CD4-positive, CD25-positive, alpha-beta regulatory T cell (primary cell): ENCODE results near the gene COG3. TPM values are rescaled to one million over a fixed set of nuclear protein-coding genes. Genes with fewer than 3 reads are reported as not detected.
A peak's percentile ranks its signal among the peaks of the same experiment; 100 is the strongest.

Source experiments
- ATAC-seq, 2 donors: fragments of 150-1000 bp; cut with Tn5 transposase; one replicate each; pipeline ENCODE4 v1.10.0; 2021; ENCODE audit warnings: low read depth in 2 of 2, moderate number of reproducible peaks in 2 of 2, moderate library complexity in 1 of 2
- DNase-seq, 3 donors: peaks; one replicate each; pipeline versions ENCODE4 v3.0.0 to v3.0.0-alpha.2; 2012 to 2022; ENCODE audit warnings: mixed read lengths in 1 of 3
- H3K27ac ChIP-seq: one replicate; pipeline ENCODE4 v1.7.0; 2013; ENCODE audit warnings: mild to moderate bottlenecking, low read length; ENCODE audit not compliant: insufficient read depth, poor library complexity, severe bottlenecking
- H3K27me3 ChIP-seq: one replicate; pipeline ENCODE4 v1.7.0; 2013; ENCODE audit warnings: low read length; ENCODE audit not compliant: control insufficient read depth, insufficient read depth
- H3K36me3 ChIP-seq: one replicate; pipeline ENCODE4 v1.7.0; 2013; ENCODE audit warnings: mild to moderate bottlenecking, low read length, moderate library complexity; ENCODE audit not compliant: control insufficient read depth, insufficient read depth
- H3K4me1 ChIP-seq: 2 replicates; pipeline ENCODE4 v1.7.0; 2013; ENCODE audit warnings: mild to moderate bottlenecking, low read length; ENCODE audit not compliant: insufficient read depth, control insufficient read depth, poor library complexity, severe bottlenecking
- H3K4me3 ChIP-seq: one replicate; pipeline ENCODE4 v1.7.0; 2013; ENCODE audit warnings: low read depth, mild to moderate bottlenecking, low read length, moderate library complexity
- H3K9me3 ChIP-seq, 2 experiments: 1 replicate in 1 of 2; 2 replicates in 1 of 2; pipeline ENCODE4 v1.7.0; 2013; ENCODE audit warnings: low read length in 2 of 2, mild to moderate bottlenecking in 1 of 2, moderate library complexity in 1 of 2; ENCODE audit not compliant: control insufficient read depth in 2 of 2
- H3K27ac Mint-ChIP-seq, 3 donors: one replicate each; pipeline ENCODE4 v1.8.0; 2020 to 2022; ENCODE audit warnings: mild to moderate bottlenecking in 3 of 3, mixed read lengths in 3 of 3, moderate library complexity in 2 of 3
- H3K27me3 Mint-ChIP-seq: one replicate; pipeline ENCODE4 v1.8.0; 2022; ENCODE audit warnings: mild to moderate bottlenecking, mixed read lengths
- H3K36me3 Mint-ChIP-seq: one replicate; pipeline ENCODE4 v1.8.0; 2020; ENCODE audit warnings: mixed read lengths
- H3K4me1 Mint-ChIP-seq, 4 donors: one replicate each; pipeline ENCODE4 v1.8.0; 2020 to 2022; ENCODE audit warnings: mixed read lengths in 4 of 4, mild to moderate bottlenecking in 1 of 4
- H3K4me3 Mint-ChIP-seq, 4 donors: one replicate each; pipeline ENCODE4 v1.8.0; 2020 to 2022; ENCODE audit warnings: mild to moderate bottlenecking in 4 of 4, mixed read lengths in 4 of 4, moderate library complexity in 3 of 4
- H3K9me3 Mint-ChIP-seq, 7 donors: one replicate each; pipeline ENCODE4 v1.8.0; 2020 to 2022; ENCODE audit warnings: mixed read lengths in 7 of 7, mild to moderate bottlenecking in 3 of 7, moderate library complexity in 2 of 7
- polyA plus RNA-seq, 4 donors: library from polyadenylated mRNA; unstranded; fragments of 300-500 nt; fragmentation: Illumina TruSeq; gene quantifications; one replicate each; pipeline ENCODE4 v1.2.3, GENCODE V29; 2021
- total RNA-seq: library from RNA; stranded (reverse); gene quantifications from one replicate; pipeline ENCODE4 v1.2.3, GENCODE V29; 2022

COG3 gene
- total and polyA plus RNA-seq, 5 donors from 2014 or later = 18.0 to 48.9 (median 32.3) TPM

GRCh38 chr13:45439008-45439407 is 25.7 kb upstream of the COG3 start:
- no peak overlapping the region for H3K4me3 Mint-ChIP-seq

GRCh38 chr13:45439781-45440462 is 24.8 kb upstream of the COG3 start:
- H3K27me3 ChIP-seq = no peaks in the 10 kb centered on the region
- no peak for DNase-seq
- H3K27me3 Mint-ChIP-seq = no peaks in the 10 kb centered on the region
- H3K36me3 ChIP-seq = no peaks in the 10 kb centered on the region
- no peak for ATAC-seq
- H3K4me3 ChIP-seq = no peak overlapping the region
- no peaks in the 10 kb centered on the region for H3K36me3 Mint-ChIP-seq
- H3K4me1 Mint-ChIP-seq = peaks cover 3 to 6% (median 4%) of the 10 kb centered on the region in 4 donors
- peaks cover 0 to 2% (median 0%) of the 10 kb centered on the region in 7 donors for H3K9me3 Mint-ChIP-seq
- H3K27ac Mint-ChIP-seq = no peak overlapping the region
- no peaks in the 10 kb centered on the region for H3K9me3 ChIP-seq
- H3K27ac ChIP-seq = no peak overlapping the region
- no peaks in the 10 kb centered on the region for H3K4me1 ChIP-seq
- no peak overlapping the region for H3K4me3 Mint-ChIP-seq

More at GRCh38 chr13:45439008-45439407, 25.7 kb upstream of the COG3 start:
- Histone ChIP-seq H3K9me3 (no peaks in the 10 kb centered on the region), H3K4me3 (no peak overlapping the region), H3K4me1 (no peaks in the 10 kb centered on the region), H3K27ac (no peak overlapping the region), H3K27me3 (no peaks in the 10 kb centered on the region), H3K36me3 (no peaks in the 10 kb centered on the region)
- H3K27ac Mint-ChIP-seq = no peak overlapping the region
- DNase-seq (no peak), ATAC-seq (no peak)
- no peaks in the 10 kb centered on the region for H3K36me3 Mint-ChIP-seq
- H3K9me3 Mint-ChIP-seq = peaks cover 0 to 2% (median 0%) of the 10 kb centered on the region in 7 donors
- no peaks in the 10 kb centered on the region for H3K27me3 Mint-ChIP-seq
- peaks cover 3 to 6% (median 4%) of the 10 kb centered on the region in 4 donors for H3K4me1 Mint-ChIP-seq

DNA sequence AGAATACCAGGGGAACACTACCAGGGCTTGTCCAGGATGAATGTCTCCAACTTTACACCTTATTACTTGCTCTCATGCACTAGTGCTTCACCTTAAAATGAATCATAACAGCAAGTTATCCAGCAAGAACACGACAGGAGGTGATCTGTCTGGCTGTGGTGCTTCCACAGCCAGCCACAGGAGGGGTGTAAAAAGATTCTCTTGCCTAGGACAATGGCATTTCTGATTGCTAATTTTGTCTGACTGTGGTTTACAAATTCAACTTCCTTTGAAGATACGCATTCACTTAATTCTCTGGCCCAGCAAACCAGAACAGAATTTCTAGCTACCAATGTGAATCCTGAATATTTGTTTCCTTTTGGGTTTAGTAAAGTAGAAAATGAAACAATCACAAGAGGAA is 23.1 kb upstream of the COG3 start:
- H3K9me3 ChIP-seq = no peaks in the 10 kb centered on the region
- Mint-ChIP-seq H3K36me3 (no peaks in the 10 kb centered on the region), H3K9me3 (peaks cover 0 to 2% (median 0%) of the 10 kb centered on the region in 7 donors), H3K4me1 (peaks cover 3 to 6% (median 4%) of the 10 kb centered on the region in 4 donors), H3K27ac (peak overlapping the region in 1 of 3 donors; percentile 4), H3K4me3 (no peak overlapping the region), H3K27me3 (peaks cover 6% of the 10 kb centered on the region)
- H3K4me1 ChIP-seq = no peaks in the 10 kb centered on the region
- H3K4me3 ChIP-seq = no peak overlapping the region
- no peak overlapping the region for H3K27ac ChIP-seq
- peaks cover 3% of the 10 kb centered on the region for H3K27me3 ChIP-seq
- ATAC-seq = peak in 1 of 2 donors; percentile 52
- DNase-seq = peak in 1 of 3 donors; percentile 35
- H3K36me3 ChIP-seq = no peaks in the 10 kb centered on the region

DNA sequence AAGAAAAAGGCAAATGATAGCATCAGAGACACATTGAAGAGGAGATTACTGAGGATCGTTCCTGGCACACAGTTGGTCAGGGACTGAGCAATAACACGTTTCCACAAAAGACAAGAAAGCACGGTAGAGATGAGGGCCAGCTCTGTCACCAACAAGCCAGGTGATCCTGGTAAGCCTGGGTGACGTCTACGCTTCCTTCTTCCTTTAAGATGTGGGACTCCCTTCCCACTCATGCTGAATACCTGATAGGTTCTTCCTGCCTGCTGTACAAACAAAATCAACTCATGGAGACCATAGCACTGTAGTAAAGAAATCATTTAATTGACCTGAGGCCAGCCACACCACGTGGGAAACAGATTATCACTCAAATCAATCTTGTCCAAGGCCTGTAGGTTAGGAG is 19.7 kb upstream of the COG3 start:
- Mint-ChIP-seq H3K36me3 (no peaks in the 10 kb centered on the region), H3K27ac (no peak overlapping the region), H3K4me3 (no peak overlapping the region), H3K4me1 (peaks cover 0 to 6% (median 4%) of the 10 kb centered on the region in 4 donors), H3K9me3 (no peaks in the 10 kb centered on the region), H3K27me3 (peaks cover 13% of the 10 kb centered on the region)
- no peak for DNase-seq
- Histone ChIP-seq H3K36me3 (no peaks in the 10 kb centered on the region), H3K27me3 (peaks cover 11% of the 10 kb centered on the region), H3K9me3 (no peaks in the 10 kb centered on the region), H3K4me1 (no peaks in the 10 kb centered on the region), H3K27ac (no peak overlapping the region), H3K4me3 (no peak overlapping the region)
- no peak for ATAC-seq

GRCh38 chr13:45446181-45446580 is 18.6 kb upstream of the COG3 start:
- no peak for ATAC-seq
- H3K9me3 Mint-ChIP-seq = no peaks in the 10 kb centered on the region
- peaks cover 20% of the 10 kb centered on the region for H3K27me3 Mint-ChIP-seq

GRCh38 chr13:45447050-45447661 is 17.6 kb upstream of the COG3 start:
- H3K4me1 ChIP-seq = no peaks in the 10 kb centered on the region
- no peaks in the 10 kb centered on the region for H3K36me3 Mint-ChIP-seq
- H3K36me3 ChIP-seq = no peaks in the 10 kb centered on the region
- DNase-seq (no peak), ATAC-seq (no peak)
- no peak overlapping the region for H3K4me3 ChIP-seq
- H3K9me3 Mint-ChIP-seq = peaks cover 0 to under 1% (median 0%) of the 10 kb centered on the region in 7 donors
- no peaks in the 10 kb centered on the region for H3K9me3 ChIP-seq
- H3K4me1 Mint-ChIP-seq = no peaks in the 10 kb centered on the region
- no peak overlapping the region for H3K4me3 Mint-ChIP-seq
- H3K27me3 Mint-ChIP-seq = peaks cover 23% of the 10 kb centered on the region
- no peak overlapping the region for H3K27ac ChIP-seq
- H3K27me3 ChIP-seq = peaks cover 11% of the 10 kb centered on the region
- no peak overlapping the region for H3K27ac Mint-ChIP-seq

More at GRCh38 chr13:45446181-45446580, 18.6 kb upstream of the COG3 start:
- Histone ChIP-seq H3K9me3 (no peaks in the 10 kb centered on the region), H3K4me3 (no peak overlapping the region), H3K4me1 (no peaks in the 10 kb centered on the region), H3K27ac (no peak overlapping the region), H3K27me3 (peaks cover 11% of the 10 kb centered on the region), H3K36me3 (no peaks in the 10 kb centered on the region)
- peak overlapping the region in 1 of 3 donors; percentile 70 for H3K27ac Mint-ChIP-seq
- H3K4me1 Mint-ChIP-seq = peaks cover 0 to 6% (median 4%) of the 10 kb centered on the region in 4 donors
- H3K4me3 Mint-ChIP-seq = no peak overlapping the region
- no peak for DNase-seq
- no peaks in the 10 kb centered on the region for H3K36me3 Mint-ChIP-seq

DNA sequence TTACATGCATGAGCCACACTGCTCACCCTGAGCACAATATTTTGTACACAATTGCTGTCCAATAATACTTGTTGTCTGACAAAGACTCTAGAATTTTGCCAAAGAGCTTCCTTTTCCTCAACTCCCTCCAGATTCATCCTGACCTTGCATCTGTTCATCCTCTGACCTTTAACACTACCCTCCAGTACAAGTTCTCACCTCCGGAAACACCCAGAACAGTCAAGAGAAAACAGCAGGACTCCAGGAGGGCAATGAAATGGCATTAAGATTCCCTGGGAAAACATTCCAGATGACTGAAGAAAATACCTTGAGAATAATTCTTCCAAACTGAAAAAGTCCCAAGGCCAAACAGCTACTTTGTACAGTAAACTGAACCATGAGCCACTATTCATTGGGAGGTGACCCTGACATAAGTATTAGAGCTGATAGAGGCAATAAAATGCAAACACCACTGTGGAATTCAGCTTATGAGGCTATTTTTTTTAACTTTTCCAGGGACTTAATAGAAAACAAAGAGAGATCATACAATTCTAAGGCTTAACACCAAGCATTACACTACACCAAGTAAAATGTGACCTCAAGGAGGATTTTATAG is 15.7 kb upstream of the COG3 start:
- H3K27ac Mint-ChIP-seq = no peak overlapping the region
- Histone ChIP-seq H3K27ac (no peak overlapping the region), H3K4me3 (no peak overlapping the region), H3K36me3 (no peaks in the 10 kb centered on the region), H3K4me1 (no peaks in the 10 kb centered on the region), H3K27me3 (peaks cover 11% of the 10 kb centered on the region), H3K9me3 (no peaks in the 10 kb centered on the region)
- no peak for DNase-seq
- H3K9me3 Mint-ChIP-seq = peaks cover 0 to 2% (median 0%) of the 10 kb centered on the region in 7 donors
- H3K4me1 Mint-ChIP-seq = no peaks in the 10 kb centered on the region
- peaks cover 27% of the 10 kb centered on the region for H3K27me3 Mint-ChIP-seq
- ATAC-seq = no peak
- H3K36me3 Mint-ChIP-seq = no peaks in the 10 kb centered on the region
- H3K4me3 Mint-ChIP-seq = no peak overlapping the region
